Measurements from ENCODE around the gene ARAP3.

The ARAP3 gene

GRCh38 chr5:141696431-141696830 is 14.4 kb upstream of the ARAP3 start:
- DNase-seq, result no peak

GRCh38 chr5:141695627-141696215 is 13.7 kb upstream of the ARAP3 start:
- DNase-seq, result no peak

GRCh38 chr5:141694479-141694878 is 12.4 kb upstream of the ARAP3 start:
- no peak for DNase-seq

- peak; percentile 81 for DNase-seq
Measured at GRCh38 chr5:141692919-141693725, 11.1 kb upstream of the ARAP3 start.

- no peak for DNase-seq
Measured at GRCh38 chr5:141692533-141692888, 10.5 kb upstream of the ARAP3 start.

- DNase-seq, result peak; percentile 82
Measured at GRCh38 chr5:141691867-141692532, 10.0 kb upstream of the ARAP3 start.

GRCh38 chr5:141691286-141691866 is 9.3 kb upstream of the ARAP3 start:
- no peak for DNase-seq

- DNase-seq, result no peak
Measured at GRCh38 chr5:141686648-141687416, 4.8 kb upstream of the ARAP3 start.

GRCh38 chr5:141685591-141685990 is 3.6 kb upstream of the ARAP3 start:
- no peak for DNase-seq

GRCh38 chr5:141683596-141684141 is 1.6 kb upstream of the ARAP3 start:
- DNase-seq, result no peak

GRCh38 chr5:141681295-141681694 is 735 bp downstream of the ARAP3 start:
- no peak for DNase-seq

GRCh38 chr5:141680751-141681201 is 1.3 kb downstream of the ARAP3 start:
- no peak for DNase-seq

GRCh38 chr5:141680178-141680577 is 1.9 kb downstream of the ARAP3 start:
- DNase-seq, result no peak

GRCh38 chr5:141677415-141677814 is 4.6 kb downstream of the ARAP3 start:
- DNase-seq, result no peak

- DNase-seq, result no peak
Measured at GRCh38 chr5:141675672-141676071, 6.4 kb downstream of the ARAP3 start.

- DNase-seq, result no peak
Measured at GRCh38 chr5:141674747-141675146, 7.3 kb downstream of the ARAP3 start.

GRCh38 chr5:141672841-141673813 is 8.9 kb downstream of the ARAP3 start:
- DNase-seq, result no peak

GRCh38 chr5:141672071-141672840 is 9.8 kb downstream of the ARAP3 start:
- no peak for DNase-seq

- no peak for DNase-seq
Measured at GRCh38 chr5:141669520-141669919, 12.5 kb downstream of the ARAP3 start.

GRCh38 chr5:141668601-141669265 is 13.3 kb downstream of the ARAP3 start:
- DNase-seq, result no peak
